GM19467 (cell line): ENCODE data around the gene GRAMD1B.
"Not testable (repeated sequence)": the region's sequence is repeated elsewhere in the genome, so short reads cannot be mapped to it uniquely, and the experiment has no call there.

Experiments
- ATAC-seq: cut with Tn5 transposase; IDR thresholded peaks from one replicate; pipeline ENCODE4 v1.9.1; 2021; ENCODE audit warnings: mild to moderate bottlenecking, moderate library complexity; ENCODE audit not compliant: unreplicated experiment

GRAMD1B gene

DNA sequence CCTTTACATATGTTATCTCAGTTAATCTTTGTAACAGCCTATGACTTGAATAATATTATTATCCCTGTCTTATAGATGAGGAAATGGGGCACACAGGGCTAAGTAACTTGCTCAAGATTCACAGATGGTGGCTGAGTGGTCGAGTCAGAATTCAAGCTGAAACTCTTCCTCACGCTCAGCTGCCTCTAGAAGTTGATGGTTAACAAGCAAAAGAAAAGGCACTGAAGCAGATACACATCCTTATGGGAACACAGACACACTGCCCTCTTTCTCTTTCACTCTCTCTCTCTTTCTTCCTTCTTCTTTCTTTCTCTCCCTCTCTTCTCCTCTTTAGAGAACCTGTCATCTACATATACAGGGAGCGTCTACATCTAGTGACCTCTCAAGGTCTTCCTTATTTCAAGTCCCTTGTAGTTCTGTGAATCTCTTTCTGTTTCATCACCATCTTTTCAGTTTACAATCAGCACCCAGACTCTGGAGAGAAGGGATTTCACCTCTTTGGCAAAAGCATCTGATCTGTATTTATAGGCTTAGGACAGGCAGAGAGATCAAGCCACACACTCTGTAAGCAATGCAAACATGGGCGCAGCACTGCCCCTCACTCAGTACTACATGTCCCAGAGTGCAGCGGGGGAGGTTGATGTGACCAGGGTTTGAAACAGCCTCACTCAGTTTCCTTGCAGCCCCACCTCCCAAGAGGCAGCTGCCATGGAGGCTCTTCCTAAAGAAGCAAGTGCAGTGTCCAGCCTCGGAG is 75.7 kb downstream of the GRAMD1B start:
- peak; percentile 85 for ATAC-seq

DNA sequence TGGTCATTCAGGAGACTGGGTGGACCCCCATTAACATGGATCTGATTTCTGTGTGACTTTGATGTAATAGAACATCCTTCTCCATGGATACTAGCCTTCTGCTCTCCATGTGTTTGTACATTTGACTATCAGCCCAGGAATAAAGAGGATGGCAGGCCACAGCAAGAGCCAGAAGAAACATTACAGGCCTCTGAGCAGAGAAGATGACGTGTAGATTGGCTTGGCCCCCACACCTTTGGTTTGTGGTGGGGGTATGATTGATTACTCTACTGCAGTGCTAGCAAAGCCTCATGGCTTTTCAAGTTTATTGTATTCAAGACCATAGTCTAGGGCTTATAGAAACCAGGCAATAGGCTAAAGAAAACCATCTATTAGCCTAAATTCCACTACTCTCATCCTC is 77.0 kb downstream of the GRAMD1B start:
- no peak for ATAC-seq

DNA sequence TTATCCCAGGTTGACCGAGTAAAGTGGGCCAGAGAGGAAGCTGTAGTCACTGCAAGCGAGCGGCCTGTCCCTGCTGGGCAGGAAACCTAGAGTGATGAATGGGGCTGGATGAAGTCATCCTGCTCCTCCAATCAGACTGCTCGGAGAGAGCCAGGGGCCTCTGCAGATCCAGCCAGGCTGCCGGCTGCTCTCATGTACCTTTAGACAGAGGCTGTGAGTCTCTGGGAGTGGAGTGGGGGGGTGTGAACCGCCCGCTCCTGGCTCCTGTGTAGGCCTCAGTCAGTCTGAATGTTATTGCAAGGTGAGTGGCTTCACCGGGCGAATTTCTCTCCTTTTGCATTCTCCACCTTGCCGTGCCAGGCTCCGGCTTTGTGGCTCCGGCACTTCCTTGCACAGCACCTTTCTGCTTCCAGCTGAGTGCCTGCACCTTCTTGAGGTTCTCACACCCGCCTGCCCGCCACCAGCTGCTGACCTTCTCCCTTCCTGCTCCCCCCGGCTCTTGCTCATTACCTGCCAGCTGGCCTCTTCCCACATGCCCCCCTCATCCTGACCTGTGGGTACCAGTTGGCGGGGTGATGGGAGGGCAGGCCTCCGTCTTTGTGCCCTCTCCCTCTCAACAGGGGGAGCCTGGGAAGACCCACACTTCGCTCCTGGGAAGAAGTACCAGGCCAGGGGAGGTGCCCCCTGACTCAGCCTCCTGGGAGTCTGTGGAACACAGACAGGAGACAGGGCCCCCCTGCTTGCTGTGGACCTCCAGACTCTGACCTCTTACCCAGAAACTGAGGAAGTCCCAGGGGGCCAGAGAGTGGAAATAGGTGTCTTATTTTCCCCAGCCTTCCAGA is 79.9 kb downstream of the GRAMD1B start:
- ATAC-seq = no peak

DNA sequence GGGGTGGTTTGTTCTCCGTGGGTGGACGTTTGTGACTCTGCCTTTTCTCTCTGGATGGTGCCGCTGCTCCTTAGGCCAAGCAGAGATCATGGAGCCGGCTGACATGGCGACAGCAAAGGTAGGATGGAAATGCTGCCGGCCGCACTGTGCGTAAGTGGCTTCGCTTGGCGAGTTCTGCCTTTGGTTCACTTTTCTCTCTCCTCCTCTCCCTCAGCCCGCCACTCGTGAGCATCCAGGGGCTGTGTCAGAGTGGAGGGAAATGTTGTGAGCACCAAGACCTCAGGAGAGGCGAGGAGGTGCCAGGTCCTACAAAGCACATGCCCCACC is 80.5 kb downstream of the GRAMD1B start:
- ATAC-seq = no peak

DNA sequence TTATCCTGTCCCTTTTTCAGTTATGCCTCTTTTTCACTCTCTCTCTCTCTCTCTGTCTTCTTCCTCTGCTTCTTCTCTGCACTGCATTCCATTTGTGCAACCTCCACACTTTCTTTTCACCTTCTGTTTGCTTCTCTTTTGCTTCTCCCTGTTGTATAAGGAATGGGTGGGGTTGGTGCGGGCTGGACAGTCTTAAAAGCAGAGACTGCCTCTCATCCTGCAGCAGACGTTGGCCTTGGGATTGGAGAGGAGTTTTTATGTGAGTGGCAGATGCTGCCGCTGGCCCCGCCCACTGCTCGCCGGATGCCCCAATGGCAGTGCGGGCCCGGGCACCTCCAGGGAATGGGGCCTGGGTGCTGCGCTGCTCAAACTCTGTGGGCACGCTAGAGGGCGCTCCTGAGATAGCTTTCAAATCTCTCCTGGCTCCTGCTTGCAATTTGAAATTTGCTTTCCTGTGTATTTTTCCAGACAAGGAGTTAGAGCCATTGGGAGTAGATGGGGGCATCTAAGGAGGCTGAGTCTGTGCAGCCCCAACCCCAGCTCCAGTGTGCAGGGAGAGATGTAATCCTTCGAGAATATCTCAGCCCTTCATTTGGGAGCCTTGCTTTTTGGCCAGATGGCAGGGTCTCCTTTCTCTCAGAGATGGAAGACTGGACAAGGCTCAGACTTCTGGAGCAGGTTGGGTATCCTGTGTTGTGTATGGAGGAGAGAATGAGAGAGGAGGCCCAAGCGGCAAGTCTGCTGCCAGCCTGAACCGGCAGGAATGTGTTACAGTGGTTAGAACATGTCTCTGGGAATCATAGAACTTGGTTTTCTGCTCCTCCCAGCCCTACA is 81.2 kb downstream of the GRAMD1B start:
- ATAC-seq = peak; percentile 89

DNA sequence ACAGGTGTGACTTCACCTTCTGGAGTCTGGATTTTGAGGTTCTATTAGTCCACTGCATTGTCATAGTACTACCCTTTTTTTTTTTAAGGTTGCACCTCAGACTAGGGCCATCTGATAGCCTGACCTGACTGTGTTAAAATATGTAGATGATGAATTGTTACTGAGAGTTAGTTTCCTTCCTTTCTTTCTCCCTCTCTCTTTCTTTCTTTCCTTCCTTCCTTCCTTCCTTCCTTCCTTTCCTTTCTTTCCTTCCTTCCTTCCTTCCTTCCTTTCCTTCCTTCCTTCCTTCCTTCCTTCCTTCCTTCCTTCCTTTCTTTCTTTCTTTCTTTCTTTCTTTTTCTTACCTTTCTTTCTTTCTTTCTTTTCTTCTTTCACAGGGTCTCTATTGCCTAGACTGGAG is 83.2 kb downstream of the GRAMD1B start:
- not testable (repeated sequence) for ATAC-seq

DNA sequence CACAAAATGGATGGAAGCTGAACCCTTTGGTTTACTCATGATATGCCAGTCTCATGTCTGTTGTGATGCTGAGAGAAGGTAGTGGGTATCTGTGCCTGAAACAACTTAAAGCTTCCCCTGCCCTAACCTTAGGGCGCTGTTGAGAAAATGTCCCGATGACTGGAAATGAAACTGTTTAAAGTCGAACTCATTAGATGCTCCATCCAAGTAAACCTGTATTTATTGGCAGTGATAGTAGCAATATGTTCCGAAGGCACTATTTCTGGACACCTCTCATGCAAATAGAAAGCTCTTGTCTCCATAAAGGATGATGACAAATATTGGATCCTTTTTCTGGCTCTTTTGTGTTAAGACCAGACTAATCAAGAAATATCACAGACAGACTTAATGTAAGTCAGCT is 86.2 kb downstream of the GRAMD1B start:
- no peak for ATAC-seq

DNA sequence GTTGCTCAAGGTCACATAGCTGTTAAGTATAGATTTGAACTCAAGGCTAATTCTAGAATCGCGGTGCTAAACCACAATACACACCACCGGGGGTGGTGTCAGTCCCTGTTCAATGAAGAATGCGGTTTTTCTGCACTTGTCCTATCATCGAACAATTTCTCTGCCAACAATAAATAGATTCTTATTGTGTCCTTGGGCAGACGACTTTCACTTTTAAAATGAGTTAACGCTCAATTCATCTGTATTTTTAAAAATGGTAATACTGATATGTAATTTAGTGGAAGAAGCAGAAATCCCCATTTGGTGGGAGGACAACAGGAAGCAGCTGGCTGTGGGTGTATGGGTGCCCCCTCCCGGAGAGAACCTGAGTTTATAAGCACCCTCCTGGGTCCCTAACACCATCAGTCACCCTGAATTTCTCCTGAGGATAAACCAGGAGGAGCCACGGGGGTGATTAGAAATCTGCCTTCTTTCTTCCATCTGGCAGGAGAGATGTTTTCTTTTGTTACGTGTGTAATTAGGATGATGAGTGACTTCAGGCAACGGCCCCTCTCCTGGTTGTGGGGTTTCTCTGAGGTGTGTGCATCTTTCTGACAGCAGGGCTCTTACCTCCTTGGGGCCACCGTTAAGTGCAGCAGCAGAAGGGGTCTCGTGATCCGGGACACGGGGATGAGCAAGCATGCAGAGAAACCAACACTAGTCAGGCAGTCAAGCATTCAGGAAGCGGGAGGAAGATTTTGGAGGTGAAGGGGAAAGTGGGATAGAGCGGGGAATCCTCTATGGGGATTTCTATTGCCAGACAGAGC is 87.7 kb downstream of the GRAMD1B start:
- ATAC-seq = no peak

DNA sequence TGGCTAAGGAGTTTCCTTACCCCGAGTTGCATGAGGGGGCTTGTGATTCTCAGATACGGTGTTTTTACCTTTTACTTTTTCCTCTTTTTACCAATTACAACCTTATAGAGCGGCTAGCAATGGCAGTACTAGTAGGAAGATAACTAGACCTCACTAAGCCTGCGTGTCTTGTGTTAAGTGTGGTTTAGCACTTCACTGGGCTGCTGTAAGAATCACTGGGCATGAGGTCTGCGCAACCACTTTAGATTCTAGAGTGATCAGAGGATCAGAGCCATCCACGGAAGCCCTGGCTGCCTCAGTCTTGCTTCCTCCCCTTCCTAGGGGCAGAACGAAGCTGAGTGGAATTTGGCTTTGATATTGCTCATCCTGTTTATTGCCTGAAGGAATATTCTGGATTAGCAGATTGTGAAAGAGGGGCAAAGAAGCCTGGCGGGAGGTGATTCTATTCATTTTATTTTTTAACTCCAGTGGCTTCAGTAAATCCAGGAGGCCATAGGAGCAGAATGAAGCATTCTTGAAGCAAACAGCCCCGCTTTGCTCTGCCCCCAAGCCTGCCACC is 88.5 kb downstream of the GRAMD1B start:
- no peak for ATAC-seq

DNA sequence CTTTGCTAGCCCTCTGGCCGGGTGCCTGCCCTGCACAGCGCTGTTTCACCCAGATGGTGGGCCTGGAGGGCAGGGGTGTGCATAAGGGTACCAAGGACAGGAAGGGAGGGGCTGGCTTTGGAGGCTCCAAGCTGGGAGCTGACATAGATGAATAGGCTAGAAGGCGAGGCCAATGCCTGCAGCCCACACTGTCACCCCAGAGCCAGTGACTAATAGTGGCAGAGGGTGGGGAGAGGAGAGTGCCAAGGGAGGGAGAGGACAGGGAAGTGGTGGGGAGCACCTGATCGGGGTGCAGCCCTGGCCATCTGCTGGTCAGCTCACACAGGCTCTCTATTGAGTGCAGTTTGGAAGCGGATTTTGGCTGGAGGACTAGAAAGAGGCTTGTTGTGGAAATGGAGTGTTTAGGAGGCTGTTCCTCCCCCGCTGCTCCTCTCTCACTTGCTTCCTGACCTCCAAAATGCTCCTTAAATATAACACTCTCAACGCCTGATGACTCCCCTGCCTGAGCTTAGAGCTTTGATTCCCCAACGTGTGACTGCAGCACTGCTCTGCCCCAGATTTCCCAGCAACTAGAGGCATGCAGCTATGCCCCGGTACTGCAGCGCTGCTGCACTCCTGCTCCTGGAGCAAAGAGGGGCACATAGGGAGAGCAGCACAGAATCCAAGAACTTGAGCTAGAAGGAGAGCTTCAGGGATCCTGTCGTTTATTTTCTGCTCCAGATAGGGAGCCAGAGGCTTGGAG is 89.2 kb downstream of the GRAMD1B start:
- ATAC-seq = no peak

DNA sequence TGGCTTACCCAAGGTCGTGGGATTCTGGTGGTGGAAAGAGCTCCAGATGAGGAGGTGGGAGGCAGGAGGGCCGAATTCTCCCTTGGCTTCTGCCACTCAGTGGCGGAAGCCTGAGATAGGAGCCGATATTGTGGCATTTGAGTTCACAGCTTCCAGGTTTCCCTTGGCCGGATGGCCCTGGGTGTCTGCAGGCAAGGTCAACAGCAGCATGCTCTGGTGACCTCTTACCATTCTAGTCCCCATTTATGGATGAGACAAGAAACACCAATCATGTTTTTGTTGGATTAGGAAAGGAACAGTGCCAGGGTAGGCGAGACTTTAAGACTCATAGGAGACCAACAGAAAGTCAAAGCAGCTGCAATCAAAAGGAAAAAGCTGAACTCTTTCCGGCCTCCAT is 89.7 kb downstream of the GRAMD1B start:
- ATAC-seq = no peak

DNA sequence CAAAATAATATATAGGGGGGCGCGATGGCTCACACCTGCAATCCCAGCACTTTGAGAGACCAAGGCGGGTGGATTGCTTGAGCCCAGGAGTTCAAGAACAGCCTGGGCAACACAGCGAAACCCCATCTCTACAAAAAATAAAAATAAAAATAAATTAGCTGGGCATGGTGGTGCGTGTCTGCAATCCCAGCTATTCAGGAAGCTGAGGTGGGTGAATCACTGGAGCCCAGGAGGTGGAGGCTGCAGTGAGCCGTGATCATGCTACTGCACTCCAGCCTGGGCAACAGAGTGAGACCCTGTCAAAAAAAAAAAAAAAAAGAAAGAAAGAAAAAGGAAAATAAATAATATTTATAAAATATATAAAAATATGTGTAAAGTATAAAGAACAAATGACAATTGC is 90.4 kb downstream of the GRAMD1B start:
- ATAC-seq = not testable (repeated sequence)

DNA sequence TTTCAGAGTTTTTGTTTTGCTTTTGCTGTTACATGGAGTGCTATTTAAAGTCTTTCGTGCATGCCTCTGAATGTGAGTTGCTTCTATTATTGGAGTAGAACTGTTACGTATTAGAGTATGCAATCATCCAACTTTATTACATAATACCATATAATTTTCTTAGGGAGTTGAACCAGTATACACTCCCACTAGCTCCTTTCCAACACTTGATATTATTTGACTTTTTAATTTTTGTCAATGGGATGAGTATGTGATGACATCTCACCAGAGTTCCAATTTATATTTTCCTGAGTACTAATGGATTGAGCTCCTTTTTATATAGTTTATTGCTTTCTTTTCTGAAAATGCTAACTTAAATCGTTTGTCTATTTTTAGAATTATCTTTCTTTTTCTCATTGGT is 90.9 kb downstream of the GRAMD1B start:
- ATAC-seq = no peak

DNA sequence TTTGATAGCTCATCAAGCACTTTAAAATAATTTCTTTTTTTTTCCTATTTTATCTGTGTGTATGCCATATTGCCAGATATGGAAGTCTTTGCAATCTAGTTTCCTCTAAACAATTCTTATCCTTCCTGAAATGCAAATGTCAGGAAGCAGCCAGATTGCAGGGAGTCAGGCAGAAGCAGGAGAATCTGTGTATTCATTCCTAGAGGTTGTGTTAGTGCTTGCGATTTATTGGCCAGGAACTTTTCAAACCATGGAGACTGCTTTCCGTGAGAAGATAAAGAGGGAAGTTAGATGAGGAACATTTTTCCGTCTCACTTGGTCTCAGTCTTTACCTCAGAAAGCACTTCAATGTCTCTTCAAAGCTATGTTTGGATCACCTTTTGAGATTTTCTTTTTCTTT is 91.9 kb downstream of the GRAMD1B start:
- no peak for ATAC-seq

DNA sequence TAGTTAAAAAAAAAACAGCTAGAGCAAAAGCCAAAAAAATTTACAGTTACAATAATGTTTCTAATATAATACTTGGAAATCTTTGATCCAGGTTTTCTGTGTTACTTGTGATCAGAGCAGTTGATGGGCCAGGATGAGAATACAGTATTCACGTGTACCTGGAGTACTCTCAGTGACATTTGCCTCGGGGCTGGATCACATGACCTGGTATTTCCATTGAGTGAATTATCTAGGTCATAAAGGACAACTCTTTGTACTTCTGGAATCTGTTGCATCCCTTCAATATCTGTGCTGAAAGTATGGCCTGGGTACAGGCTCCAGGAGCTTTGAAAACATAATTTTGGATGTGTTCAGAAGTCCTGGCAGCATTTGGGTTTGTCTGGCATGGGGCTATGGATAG is 93.5 kb downstream of the GRAMD1B start:
- no peak for ATAC-seq

DNA sequence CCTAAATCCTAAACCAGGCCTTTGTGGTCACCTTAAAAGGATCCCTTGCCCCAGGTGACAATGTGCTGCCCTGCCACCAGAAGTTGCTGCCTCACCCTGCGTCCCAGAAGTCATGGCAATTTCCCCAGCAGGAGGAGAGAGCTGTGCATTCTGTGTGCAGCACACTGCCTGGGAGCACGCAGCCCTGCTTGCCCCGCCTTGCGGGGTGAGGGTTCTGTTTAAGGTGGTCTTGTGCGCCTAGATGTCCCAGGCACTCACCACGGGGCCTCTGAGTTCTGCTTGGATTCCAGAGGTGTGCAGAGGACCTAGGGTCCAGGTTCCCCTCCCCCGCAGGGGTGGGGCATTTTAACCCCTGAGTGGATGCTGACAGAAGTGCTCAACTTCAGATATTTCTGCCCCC is 95.0 kb downstream of the GRAMD1B start:
- ATAC-seq = no peak

DNA sequence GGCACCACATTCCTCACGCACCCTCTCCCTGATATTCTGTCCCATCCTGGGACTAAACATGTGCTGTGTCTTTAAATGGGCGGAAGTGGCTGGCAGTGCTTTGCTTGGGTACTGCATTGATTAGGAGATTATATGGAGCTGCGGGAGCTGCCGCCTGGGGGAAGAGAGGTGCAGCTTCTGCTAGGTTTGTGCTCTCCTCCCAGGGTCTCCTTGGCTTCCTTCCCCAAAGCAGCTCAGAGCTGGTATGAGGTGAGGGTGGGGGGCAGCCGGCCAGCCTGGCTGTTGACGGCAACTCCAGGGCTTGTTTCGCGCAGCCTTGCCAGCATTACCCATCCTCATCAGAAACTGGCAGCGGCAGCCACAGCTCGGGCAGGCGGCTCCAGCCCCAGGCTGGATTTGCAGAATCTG is 95.4 kb downstream of the GRAMD1B start:
- no peak for ATAC-seq

DNA sequence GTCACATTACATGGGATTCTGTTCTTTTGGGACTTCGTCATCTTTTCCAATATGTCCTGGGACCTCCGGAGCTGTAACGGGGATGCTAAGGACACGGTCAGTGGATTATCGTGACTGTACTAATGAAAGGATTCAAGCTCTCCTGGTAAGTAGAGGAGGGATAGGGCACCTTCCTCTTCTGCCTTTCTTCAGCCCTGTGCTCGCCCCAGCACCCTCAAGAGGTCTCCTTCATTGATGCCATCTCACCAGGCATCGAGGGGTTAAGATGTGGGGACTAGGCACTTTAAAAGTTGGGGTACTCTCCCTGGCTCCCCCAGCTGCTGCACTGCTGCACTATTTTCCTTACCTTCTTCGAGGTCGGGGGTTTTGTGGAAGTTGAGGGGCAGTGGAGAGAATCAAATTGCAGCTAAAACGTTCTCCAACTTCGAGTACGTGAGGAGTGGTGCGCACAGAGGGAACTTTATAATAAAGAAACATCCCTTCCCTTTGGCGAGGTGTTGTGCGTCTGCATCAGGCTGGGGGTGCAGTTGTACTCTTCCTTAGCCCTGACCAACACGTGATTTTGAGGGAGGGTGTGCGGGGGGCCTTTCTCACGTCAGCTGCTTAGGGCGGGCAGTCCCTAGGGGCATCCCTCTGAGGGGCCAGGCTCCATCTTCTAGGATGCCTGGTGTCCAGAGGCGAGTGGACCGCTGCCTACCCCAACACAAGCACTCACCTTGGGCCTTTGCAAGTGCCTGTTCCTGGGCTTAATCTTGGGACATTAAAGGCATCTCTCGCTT is 96.1 kb downstream of the GRAMD1B start:
- no peak for ATAC-seq

DNA sequence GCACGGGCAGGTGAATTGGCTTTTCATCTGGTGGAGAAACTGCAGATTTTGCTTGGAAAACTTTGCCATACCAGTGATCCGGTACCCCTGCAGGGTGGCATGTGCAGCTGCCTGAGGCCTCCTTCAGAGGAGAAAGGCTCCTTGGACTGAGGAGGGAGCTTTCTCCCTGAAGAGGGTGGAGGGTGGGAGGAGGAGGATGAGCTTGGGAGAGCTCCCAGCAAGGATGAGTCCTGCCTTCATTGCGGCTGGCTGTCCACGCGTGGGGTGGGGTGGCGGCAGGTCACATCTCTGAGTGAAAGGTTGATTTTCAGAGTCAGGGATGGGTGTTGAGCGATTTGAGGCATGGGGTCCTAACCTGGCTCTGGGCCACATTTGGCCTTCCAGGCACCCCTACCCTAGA is 96.8 kb downstream of the GRAMD1B start:
- ATAC-seq = no peak
